ENCODE measurements around the gene SNX27.

- TF ChIP-seq CTCF (IDR thresholded peaks at IDR 0.05) (no peak), POLR2A (IDR thresholded peaks at IDR 0.05) (no peak)
Measured at GRCh38 chr1:151737026-151737425, 125.2 kb downstream of the SNX27 start.
